Omental fat pad (tissue), 4 donors: Measurements from ENCODE around the gene ART4. TPM values are rescaled to one million over a fixed set of nuclear protein-coding genes. Genes with fewer than 3 reads are reported as not detected.

ENCODE experiments used
- ATAC-seq: fragments of 150-250 bp; one replicate; pipeline ENCODE4 v1.9.1; 2016; ENCODE audit warnings: mild to moderate bottlenecking, moderate library complexity; ENCODE audit not compliant: low FRiP score
- DNase-seq: peaks from one replicate; pipeline ENCODE4 v3.0.0-alpha.2; 2019; ENCODE audit warnings: low spot score
- CTCF ChIP-seq, 3 donors: fragments of 450-650 bp; IDR thresholded peaks; one replicate each; pipeline ENCODE4 v1.5.1; 2016 to 2017; ENCODE audit warnings: antibody characterized with exemption in 3 of 3, mild to moderate bottlenecking in 3 of 3, moderate library complexity in 2 of 3
- total RNA-seq, 4 donors: library from RNA; depleted of rRNA; stranded (reverse); fragments of >200 nt; gene quantifications; one replicate each; pipeline ENCODE4 v1.1.0, GENCODE V29; 2016

The ART4 gene
- total RNA-seq, 4 donors from 2014 or later, result 1.9 to 6.2 (median 4.3) TPM

GRCh38 chr12:14873440-14874185 lies 30.3 kb upstream of the ART4 start:
- DNase-seq (no peak), ATAC-seq (no peak)
- TF ChIP-seq CTCF (IDR thresholded peaks at IDR 0.05), result no peak

DNA sequence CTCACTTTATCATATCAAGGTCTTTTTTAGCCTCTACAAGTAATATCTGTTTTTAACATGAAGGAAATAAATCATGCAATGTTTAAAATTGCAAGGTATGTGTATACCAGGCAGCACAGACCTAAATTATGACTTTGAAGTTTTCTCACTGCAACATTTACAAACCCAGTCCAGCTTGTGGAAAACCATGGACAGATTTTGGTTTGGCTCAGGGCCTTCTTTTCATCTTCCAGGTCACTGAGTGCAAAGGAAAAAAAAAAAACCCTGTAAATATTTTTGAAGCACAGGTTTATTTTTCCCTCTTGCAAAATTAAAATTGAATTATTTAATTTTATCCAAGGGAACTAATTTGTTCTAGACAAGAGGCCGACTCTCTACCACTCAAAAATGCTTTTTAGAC lies 28.6 kb upstream of the ART4 start:
- no peak for ATAC-seq
- DNase-seq, result no peak
- TF ChIP-seq CTCF (IDR thresholded peaks at IDR 0.05), result no peak

GRCh38 chr12:14871247-14871646 lies 27.9 kb upstream of the ART4 start:
- DNase-seq (no peak), ATAC-seq (no peak)
- TF ChIP-seq CTCF (IDR thresholded peaks at IDR 0.05), result no peak

- DNase-seq (no peak), ATAC-seq (no peak)
- TF ChIP-seq CTCF (IDR thresholded peaks at IDR 0.05), result no peak
Observed at GRCh38 chr12:14868916-14869506, 25.7 kb upstream of the ART4 start.

GRCh38 chr12:14860490-14860889 lies 17.2 kb upstream of the ART4 start:
- no peak for ATAC-seq
- no peak for TF ChIP-seq CTCF (IDR thresholded peaks at IDR 0.05)
- DNase-seq, result no peak

DNA sequence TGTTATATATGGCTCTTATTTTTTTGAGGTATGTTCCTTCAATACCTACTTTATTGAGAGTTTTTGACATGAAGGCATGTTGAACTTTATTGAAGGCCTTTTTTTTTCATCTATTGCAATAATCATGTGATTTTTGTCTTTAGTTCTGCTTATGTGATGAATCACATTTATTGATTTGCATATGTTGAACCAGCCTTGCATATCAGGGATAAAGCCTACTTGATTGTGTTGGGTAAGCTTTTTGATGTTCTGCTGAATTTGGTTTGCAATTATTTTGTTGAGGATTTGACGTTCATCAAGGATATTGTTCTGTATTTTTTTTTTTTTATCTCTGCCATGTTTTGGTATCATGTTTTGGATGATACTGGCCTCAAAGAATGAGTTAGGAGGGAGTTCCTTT lies 15.2 kb upstream of the ART4 start:
- no peak for TF ChIP-seq CTCF (IDR thresholded peaks at IDR 0.05)
- no peak for ATAC-seq
- DNase-seq, result no peak
